ENCODE results near the gene ITPR1. TPM values are rescaled to one million over a fixed set of nuclear protein-coding genes. Genes with fewer than 3 reads are reported as not detected.

The ITPR1 gene
- total RNA-seq, 1 donor: 16.4 TPM

- H3K4me3 ChIP-seq (ENCODE audit: low read depth, low read length): no peak overlapping the region
- TF ChIP-seq CTCF (IDR thresholded peaks at IDR 0.05; ENCODE audit: insufficient read depth, low read depth, low read length): no peak
- DNase-seq (ENCODE audit: low read depth): no peak
Measured at GRCh38 chr3:4741106-4741403, 247.9 kb downstream of the ITPR1 start.

GRCh38 chr3:4741404-4742307 lies 248.5 kb downstream of the ITPR1 start:
- peak; percentile 99 for DNase-seq (ENCODE audit: low read depth)
- no peak for TF ChIP-seq CTCF (IDR thresholded peaks at IDR 0.05; ENCODE audit: insufficient read depth, low read depth, low read length)
- H3K4me3 ChIP-seq (ENCODE audit: low read depth, low read length): no peak overlapping the region

- DNase-seq (ENCODE audit: low read depth): no peak
- no peak overlapping the region for H3K4me3 ChIP-seq (ENCODE audit: low read depth, low read length)
Measured at GRCh38 chr3:4742359-4742758, 249.2 kb downstream of the ITPR1 start.

GRCh38 chr3:4743371-4743770 lies 250.2 kb downstream of the ITPR1 start:
- no peak for TF ChIP-seq CTCF (IDR thresholded peaks at IDR 0.05; ENCODE audit: insufficient read depth, low read depth, low read length)
- DNase-seq (ENCODE audit: low read depth): no peak
- no peak overlapping the region for H3K4me3 ChIP-seq (ENCODE audit: low read depth, low read length)

More at GRCh38 chr3:4742359-4742758, 249.2 kb downstream of the ITPR1 start:
- no peak for TF ChIP-seq CTCF (IDR thresholded peaks at IDR 0.05; ENCODE audit: insufficient read depth, low read depth, low read length)

- no peak overlapping the region for H3K4me3 ChIP-seq (ENCODE audit: low read depth, low read length)
- peak; percentile 98 for DNase-seq (ENCODE audit: low read depth)
- no peak for TF ChIP-seq CTCF (IDR thresholded peaks at IDR 0.05; ENCODE audit: insufficient read depth, low read depth, low read length)
Measured at GRCh38 chr3:4744405-4745234, 251.5 kb downstream of the ITPR1 start.

- peak; percentile 6 for TF ChIP-seq CTCF (IDR thresholded peaks at IDR 0.05; ENCODE audit: insufficient read depth, low read depth, low read length)
- DNase-seq (ENCODE audit: low read depth): peak; percentile 73
- no peak overlapping the region for H3K4me3 ChIP-seq (ENCODE audit: low read depth, low read length)
Measured at GRCh38 chr3:4745235-4745610, 252.1 kb downstream of the ITPR1 start.

Measured in fibroblast of villous mesenchyme (primary cell).